LoVo (cell line): ENCODE results near the gene KLK10.
A peak's percentile ranks its signal among the peaks of the same experiment; 100 is the strongest.
"Not testable (repeated sequence)": the region's sequence is repeated elsewhere in the genome, so short reads cannot be mapped to it uniquely, and the experiment has no call there.

Experiments used
- DNase-seq: peaks from one replicate; pipeline ENCODE4 v3.0.0-alpha.2; 2016; ENCODE audit warnings: low spot score

KLK10 gene

DNA sequence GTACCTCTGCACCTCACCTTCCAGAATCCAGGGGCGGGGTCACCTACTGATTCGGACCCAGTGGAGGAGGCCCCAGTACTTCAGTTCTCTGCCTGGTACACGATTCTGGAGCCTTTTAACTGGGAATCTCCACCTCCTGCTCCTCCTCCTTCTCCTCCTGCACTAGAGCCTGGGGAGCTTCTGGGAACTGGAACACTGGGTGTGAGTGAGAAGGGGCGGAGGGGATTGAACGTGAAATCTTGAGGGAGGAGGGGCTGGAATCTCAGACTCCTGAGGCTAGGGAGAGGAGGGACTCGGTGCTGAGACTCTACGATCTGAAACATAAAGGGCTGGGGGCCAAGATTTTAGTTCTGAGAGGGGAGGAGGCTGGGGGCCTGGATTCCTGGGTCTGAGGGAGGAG is 18.0 kb downstream of the KLK10 start, which contains the start of gene KLK8:
Gene KLK8 (minus strand): TSS at position 90 of the 400 bp plus-strand sequence. CDS start 437 bp downstream, outside the sequence.
- no peak for DNase-seq

GRCh38 chr19:51000981-51001380 is 18.5 kb downstream of the KLK10 start:
- no peak for DNase-seq

DNA sequence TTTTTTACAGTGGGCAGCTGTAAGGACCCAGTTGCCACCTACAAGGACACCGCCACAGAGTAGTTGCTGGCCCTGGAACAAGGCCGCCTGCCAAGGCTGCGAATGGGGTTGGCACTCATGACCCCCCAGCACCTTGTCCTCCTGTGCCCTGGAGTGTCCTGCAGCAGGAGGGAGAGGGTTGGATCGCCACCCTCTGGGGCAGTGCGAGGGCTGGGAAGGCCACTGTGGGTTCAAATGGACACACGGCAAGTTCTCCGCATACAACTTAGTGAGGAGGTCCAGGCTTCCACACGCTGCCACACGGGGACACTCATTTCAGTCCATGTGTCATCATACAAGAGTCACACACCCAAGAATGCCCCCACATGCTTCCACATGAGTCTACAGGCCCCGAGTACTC is 19.1 kb downstream of the KLK10 start:
- no peak for DNase-seq

GRCh38 chr19:50998686-50999085 is 20.8 kb downstream of the KLK10 start:
- DNase-seq: no peak

DNA sequence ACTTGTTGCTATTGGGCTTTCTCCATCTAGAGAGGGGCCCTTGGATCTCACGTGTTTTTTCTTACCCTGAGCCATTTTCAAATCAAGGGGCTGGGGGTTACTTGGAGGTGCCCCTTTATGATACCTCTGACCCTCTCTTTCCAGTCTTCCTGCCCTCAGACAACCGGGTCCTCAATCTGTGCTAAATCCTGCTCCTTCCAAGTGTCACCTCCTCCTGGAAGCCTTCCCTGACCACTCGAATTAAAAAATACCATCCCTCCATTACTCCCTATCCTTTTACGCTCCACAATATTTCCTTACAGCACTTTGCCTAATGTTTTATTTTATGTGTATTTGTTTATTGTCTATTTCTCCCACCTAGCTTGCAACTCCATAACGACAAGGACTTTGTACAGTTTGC is 21.4 kb downstream of the KLK10 start:
- DNase-seq: no peak

DNA sequence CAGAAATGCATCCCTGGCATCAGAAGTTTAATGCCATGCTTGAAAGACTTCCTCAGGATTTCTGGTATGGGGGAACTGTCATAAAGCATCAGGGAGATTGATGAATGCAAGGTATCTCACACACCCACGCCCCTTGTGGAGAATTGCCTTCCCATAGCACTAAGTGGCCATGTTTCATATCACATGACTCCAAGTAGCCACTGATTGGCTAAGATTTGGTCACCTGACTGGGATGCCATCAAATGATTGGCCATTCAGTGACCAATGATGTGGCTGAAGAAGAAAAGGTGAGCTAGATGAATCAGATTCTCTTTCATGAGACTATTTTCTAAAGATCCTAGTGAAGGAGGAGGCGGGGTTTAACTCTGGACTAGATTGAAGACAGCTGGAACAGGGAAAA is 25.4 kb downstream of the KLK10 start:
- DNase-seq: no peak

GRCh38 chr19:50992666-50993035 is 26.9 kb downstream of the KLK10 start:
- DNase-seq: no peak

- DNase-seq: not testable (repeated sequence)
These were observed 35.1 kb downstream of the KLK10 start for GRCh38 chr19:50984416-50984815.

- no peak for DNase-seq
These were observed 35.8 kb downstream of the KLK10 start, which contains the start of gene KLK7 for GRCh38 chr19:50983625-50984292. Gene KLK7 (minus strand): TSS chr19:50983917. CDS start chr19:50982399, 1,518 bp downstream.

GRCh38 chr19:50982186-50982585 is 37.3 kb downstream of the KLK10 start:
- DNase-seq: no peak

GRCh38 chr19:50981587-50982146 is 37.8 kb downstream of the KLK10 start:
- DNase-seq: no peak

DNA sequence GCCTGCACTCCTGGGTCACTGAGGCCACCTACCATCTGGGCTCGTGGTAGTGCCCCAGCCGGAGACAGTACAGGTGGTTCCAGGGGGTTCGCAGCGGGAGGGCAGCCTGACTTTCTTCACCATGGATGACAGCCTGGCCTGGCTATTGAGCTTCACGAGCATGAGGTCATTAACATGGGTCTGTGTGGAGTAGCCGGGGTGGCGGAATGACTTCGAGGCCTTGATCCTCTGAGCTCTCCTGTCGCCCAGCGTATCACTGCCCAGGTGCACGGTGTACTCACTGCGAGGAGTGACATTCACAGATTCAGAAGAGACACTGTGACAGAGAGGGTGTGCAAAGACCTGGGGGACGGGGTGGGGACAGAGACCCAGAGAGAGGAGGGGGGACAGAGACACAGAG is 39.3 kb downstream of the KLK10 start:
- no peak for DNase-seq

GRCh38 chr19:50979758-50980157 is 39.8 kb downstream of the KLK10 start:
- no peak for DNase-seq

DNA sequence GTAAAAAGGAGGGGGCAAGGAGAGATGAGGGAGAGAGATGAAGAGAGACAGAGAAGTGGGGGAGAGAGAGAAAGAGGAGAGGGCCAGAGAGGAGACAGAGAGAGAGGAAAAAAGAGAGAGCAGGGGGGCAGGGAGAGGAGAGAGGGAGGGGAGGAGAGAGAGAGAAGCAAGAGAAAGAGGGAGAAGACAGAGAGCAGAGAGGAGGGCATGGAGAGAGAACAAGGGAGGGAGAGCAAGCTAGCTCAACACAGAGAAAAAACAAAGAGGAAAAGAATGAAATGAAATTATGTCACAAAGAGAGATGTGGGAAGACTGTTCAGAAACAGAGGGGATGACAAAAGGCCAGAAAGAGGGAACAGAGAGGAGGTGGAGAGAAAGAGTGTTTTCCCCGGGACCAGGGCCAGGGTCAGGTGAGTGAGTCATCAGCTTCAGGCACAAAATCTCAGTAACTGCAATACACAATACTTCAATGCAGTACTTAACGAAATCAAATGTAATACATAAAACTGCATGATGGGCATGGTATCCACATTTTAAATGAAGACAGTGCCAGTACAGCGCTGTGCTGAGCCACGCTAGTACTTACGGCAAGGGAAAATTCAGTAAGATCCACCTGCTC is 40.6 kb downstream of the KLK10 start:
- DNase-seq: no peak

GRCh38 chr19:50977626-50978025 is 41.9 kb downstream of the KLK10 start:
- DNase-seq: no peak

DNA sequence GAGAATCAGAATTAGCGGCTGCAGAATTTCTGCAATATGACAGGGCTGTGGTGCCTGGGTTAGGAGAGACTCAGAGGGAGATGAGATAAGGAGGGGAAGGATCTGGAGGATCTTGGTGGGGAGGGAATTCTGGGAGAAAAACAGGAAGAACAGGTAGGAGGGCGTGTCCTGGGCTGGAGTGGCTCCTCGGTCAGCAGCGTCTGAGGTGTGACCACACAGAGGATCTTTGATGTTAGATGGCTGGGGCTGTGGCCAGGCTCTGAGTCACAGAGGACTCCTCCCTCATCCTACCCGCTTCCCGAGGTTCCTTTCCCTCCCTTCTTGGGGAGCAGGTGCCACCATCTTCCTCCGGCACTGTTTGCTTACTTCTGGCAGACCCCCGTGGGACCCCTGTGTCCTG is 43.7 kb downstream of the KLK10 start:
- DNase-seq: peak; percentile 88

GRCh38 chr19:50974702-50975556 is 44.6 kb downstream of the KLK10 start:
- DNase-seq: no peak

GRCh38 chr19:50972795-50973376 is 46.6 kb downstream of the KLK10 start:
- DNase-seq: no peak

DNA sequence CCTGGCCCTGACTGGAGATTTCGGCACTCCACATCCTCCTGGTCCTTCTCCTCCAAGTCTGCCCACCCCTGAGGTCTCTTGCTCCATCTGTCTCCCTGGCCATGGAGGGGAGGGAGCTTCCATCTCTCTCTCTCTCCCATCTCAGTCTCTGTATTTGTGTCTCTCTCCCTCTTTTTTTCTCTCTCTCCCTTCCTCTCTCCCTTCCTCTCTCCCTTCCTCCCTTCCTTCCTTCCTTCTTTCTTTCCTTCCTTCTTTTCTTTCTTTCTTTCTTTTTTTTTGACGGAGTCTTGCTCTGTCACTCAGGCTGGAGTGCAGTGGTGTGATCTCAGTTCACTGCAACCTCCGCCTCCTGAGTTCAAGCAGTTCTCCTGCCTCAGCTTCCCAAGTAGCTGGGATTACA is 49.7 kb downstream of the KLK10 start:
- not testable (repeated sequence) for DNase-seq

- peak; percentile 29 for DNase-seq
These were observed 50.1 kb downstream of the KLK10 start, which contains the start of gene KLK6 for GRCh38 chr19:50969413-50969760. Gene KLK6 (minus strand): TSS chr19:50969591. CDS start chr19:50968104, 1,487 bp downstream.

GRCh38 chr19:50968716-50969412 is 50.6 kb downstream of the KLK10 start:
- no peak for DNase-seq
